ENCODE data around the gene MPC1.
"Not testable (repeated sequence)": the region's sequence is repeated elsewhere in the genome, so short reads cannot be mapped to it uniquely, and the experiment has no call there.

DNA sequence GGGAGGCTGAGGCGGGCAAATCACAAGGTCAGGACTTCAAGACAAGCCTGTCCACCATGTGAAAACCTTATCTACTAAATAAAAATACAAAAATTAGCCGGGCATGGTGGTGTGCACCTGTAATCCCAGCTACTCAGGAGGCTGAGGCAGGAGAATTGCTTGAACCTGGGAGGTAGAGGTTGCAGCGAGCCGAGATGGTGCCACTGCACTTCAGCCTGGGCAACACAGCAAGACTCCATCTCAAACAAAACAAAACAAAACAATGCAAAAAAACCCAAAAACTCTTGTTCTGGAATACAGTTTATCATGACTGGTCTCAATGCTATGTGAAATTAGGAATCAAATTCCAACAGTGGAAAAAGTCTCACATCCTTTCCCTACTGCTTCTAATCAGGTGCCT is 20.3 kb downstream of the MPC1 start:
- TF ChIP-seq, protein P1, sequence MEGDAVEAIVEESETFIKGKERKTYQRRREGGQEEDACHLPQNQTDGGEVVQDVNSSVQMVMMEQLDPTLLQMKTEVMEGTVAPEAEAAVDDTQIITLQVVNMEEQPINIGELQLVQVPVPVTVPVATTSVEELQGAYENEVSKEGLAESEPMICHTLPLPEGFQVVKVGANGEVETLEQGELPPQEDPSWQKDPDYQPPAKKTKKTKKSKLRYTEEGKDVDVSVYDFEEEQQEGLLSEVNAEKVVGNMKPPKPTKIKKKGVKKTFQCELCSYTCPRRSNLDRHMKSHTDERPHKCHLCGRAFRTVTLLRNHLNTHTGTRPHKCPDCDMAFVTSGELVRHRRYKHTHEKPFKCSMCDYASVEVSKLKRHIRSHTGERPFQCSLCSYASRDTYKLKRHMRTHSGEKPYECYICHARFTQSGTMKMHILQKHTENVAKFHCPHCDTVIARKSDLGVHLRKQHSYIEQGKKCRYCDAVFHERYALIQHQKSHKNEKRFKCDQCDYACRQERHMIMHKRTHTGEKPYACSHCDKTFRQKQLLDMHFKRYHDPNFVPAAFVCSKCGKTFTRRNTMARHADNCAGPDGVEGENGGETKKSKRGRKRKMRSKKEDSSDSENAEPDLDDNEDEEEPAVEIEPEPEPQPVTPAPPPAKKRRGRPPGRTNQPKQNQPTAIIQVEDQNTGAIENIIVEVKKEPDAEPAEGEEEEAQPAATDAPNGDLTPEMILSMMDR (IDR thresholded peaks at IDR 0.05): not testable (repeated sequence)
- not testable (repeated sequence) for TF ChIP-seq POLR2A (IDR thresholded peaks at IDR 0.05)

Measured in heart left ventricle (tissue), 13 donors.